HepG2 (cell line): ENCODE data around the gene CD4. TPM values are rescaled to one million over a fixed set of nuclear protein-coding genes. Genes with fewer than 3 reads are reported as not detected.

ENCODE experiments used
- DMTF1 ChIP-seq: sonication (generic); formaldehyde crosslinking; IDR thresholded peaks from 2 replicates; pipeline ENCODE4 v1.4.0; 2020; ENCODE audit warnings: mild to moderate bottlenecking, missing genetic modification reagents
- GPN1 ChIP-seq: sonication (generic); formaldehyde crosslinking; IDR thresholded peaks from 2 replicates; pipeline ENCODE4 v1.5.1; 2020; ENCODE audit warnings: missing genetic modification reagents, borderline replicate concordance
- HHEX ChIP-seq: IDR thresholded peaks from 2 replicates; pipeline ENCODE4 v1.6.1; 2016; ENCODE audit warnings: control low read depth
- JUND ChIP-seq: sonication (generic); formaldehyde crosslinking; IDR thresholded peaks from 2 replicates; pipeline ENCODE4 v1.8.0; 2022; ENCODE audit warnings: mild to moderate bottlenecking, missing genetic modification reagents
- KDM4B ChIP-seq: sonication (generic); formaldehyde crosslinking; IDR thresholded peaks from 2 replicates; pipeline ENCODE4 v1.4.0; 2020; ENCODE audit warnings: missing genetic modification reagents
- KDM5A ChIP-seq: fragments of 200-600 bp; sonication (generic); IDR thresholded peaks from 2 replicates; pipeline ENCODE4 v1.7.0; 2018; ENCODE audit warnings: antibody characterized with exemption, mild to moderate bottlenecking, low read length, borderline replicate concordance
- MTA3 ChIP-seq: sonication (generic); formaldehyde crosslinking; IDR thresholded peaks from 2 replicates; pipeline ENCODE4 v1.4.0; 2020; ENCODE audit warnings: missing genetic modification reagents
- NR0B2 ChIP-seq: sonication (generic); formaldehyde crosslinking; IDR thresholded peaks from 2 replicates; pipeline ENCODE4 v1.4.0; 2020; ENCODE audit warnings: mild to moderate bottlenecking, missing genetic modification reagents
- RFX3 ChIP-seq: IDR thresholded peaks from 2 replicates; pipeline ENCODE4 v1.6.1; 2016; ENCODE audit warnings: missing biosample characterization, missing genetic modification reagents
- SALL2 ChIP-seq: sonication (generic); formaldehyde crosslinking; IDR thresholded peaks from 2 replicates; pipeline ENCODE4 v1.8.1; 2023; ENCODE audit warnings: mild to moderate bottlenecking, missing genetic modification reagents, inconsistent platforms
- SRSF4 ChIP-seq: fragments of 200-400 bp; formaldehyde crosslinking; IDR thresholded peaks from one replicate; pipeline ENCODE4 v1.6.1; 2018; ENCODE audit warnings: mild to moderate bottlenecking, low read depth, low read length, moderate library complexity; ENCODE audit not compliant: poor library complexity, severe bottlenecking
- TBL1XR1 ChIP-seq: fragments of 150-350 bp; IDR thresholded peaks from 2 replicates; pipeline ENCODE4 v1.6.1; 2014; ENCODE audit warnings: borderline replicate concordance, low read length; ENCODE audit not compliant: partially characterized antibody
- TEAD2 ChIP-seq: sonication (generic); formaldehyde crosslinking; IDR thresholded peaks from 2 replicates; pipeline ENCODE4 v1.9.0; 2021; ENCODE audit warnings: missing genetic modification reagents
- TFDP1 ChIP-seq: IDR thresholded peaks from 2 replicates; pipeline ENCODE4 v1.6.1; 2016; ENCODE audit warnings: missing compliant biosample characterization, missing genetic modification reagents, borderline replicate concordance
- THAP8 ChIP-seq: sonication (generic); formaldehyde crosslinking; IDR thresholded peaks from 2 replicates; pipeline ENCODE4 v1.5.1; 2020; ENCODE audit warnings: missing genetic modification reagents, mild to moderate bottlenecking, borderline replicate concordance
- TRIM24 ChIP-seq: sonication (generic); formaldehyde crosslinking; IDR thresholded peaks from 2 replicates; pipeline ENCODE4 v1.8.0; 2022; ENCODE audit warnings: mild to moderate bottlenecking, missing genetic modification reagents
- ZBTB2 ChIP-seq: sonication (generic); formaldehyde crosslinking; IDR thresholded peaks from 2 replicates; pipeline ENCODE4 v1.8.0; 2022; ENCODE audit warnings: low read depth, missing genetic modification reagents
- ZBTB38 ChIP-seq: sonication (generic); formaldehyde crosslinking; IDR thresholded peaks from 2 replicates; pipeline ENCODE4 v1.5.1; 2020; ENCODE audit warnings: mild to moderate bottlenecking, missing genetic modification reagents
- ZMYM4 ChIP-seq: sonication (generic); formaldehyde crosslinking; IDR thresholded peaks from 2 replicates; pipeline ENCODE4 v1.8.1; 2023; ENCODE audit warnings: mild to moderate bottlenecking, missing genetic modification reagents
- ZNF263 ChIP-seq: sonication (generic); formaldehyde crosslinking; IDR thresholded peaks from 2 replicates; pipeline ENCODE4 v1.4.0; 2020; ENCODE audit warnings: missing genetic modification reagents
- ZNF337 ChIP-seq: sonication (generic); formaldehyde crosslinking; IDR thresholded peaks from 2 replicates; pipeline ENCODE4 v1.5.1; 2020; ENCODE audit warnings: missing genetic modification reagents, low read depth, mild to moderate bottlenecking, borderline replicate concordance
- ZNF577 ChIP-seq: sonication (generic); formaldehyde crosslinking; IDR thresholded peaks from 2 replicates; pipeline ENCODE4 v1.4.0; 2020; ENCODE audit warnings: mild to moderate bottlenecking, low read depth, missing genetic modification reagents, borderline replicate concordance
- ZNF747 ChIP-seq: sonication (generic); formaldehyde crosslinking; IDR thresholded peaks from 2 replicates; pipeline ENCODE4 v1.8.1; 2023; ENCODE audit warnings: missing genetic modification reagents, mild to moderate bottlenecking, borderline replicate concordance
- ZNF773 ChIP-seq: sonication (generic); formaldehyde crosslinking; IDR thresholded peaks from 2 replicates; pipeline ENCODE4 v1.4.0; 2020; ENCODE audit warnings: missing genetic modification reagents, borderline replicate concordance
- polyA plus RNA-seq, 8 experiments: library from polyadenylated mRNA; depleted of rRNA in 3 of 8; stranded (reverse) in 7 of 8; unstranded in 1 of 8; fragments of >200 nt; fragmentation: Illumina TruSeq in 4 of 8; extraction: Trizol in 4 of 8; gene quantifications; 2 replicates each; pipeline versions ENCODE4 v1.2.1 to v1.2.3, GENCODE V29; 2011 to 2016; ENCODE audit warnings: low read depth in 4 of 8, missing spikeins in 1 of 8, mixed read lengths in 1 of 8; ENCODE audit not compliant: insufficient read depth in 1 of 8
- total RNA-seq, 5 experiments: library from RNA; depleted of rRNA; stranded (reverse); fragments of >200 nt; fragmentation: Illumina TruSeq; extraction: Trizol; gene quantifications; 2 replicates each; pipeline ENCODE4 v1.2.3, GENCODE V29; 2016; ENCODE audit warnings: low read depth in 1 of 5

Gene CD4
- total and polyA plus RNA-seq, 2 of the 13 experiments (the other 11 are each of a cell fraction or from before 2014, with no cell fraction given) = 0.07 to 0.95 TPM

GRCh38 chr12:6851921-6852650 is 62.8 kb downstream of the CD4 start, which contains the start of gene USP5 (continued):
- 0 out of 2 replicates have a peak, but pooled peaks have one; percentile 9 for TF ChIP-seq JUND (CRISPR knock-in tag)
- no peak for TF ChIP-seq SRSF4
- no peak; the same call in 1 of the 2 replicates for TF ChIP-seq ZMYM4 (CRISPR knock-in tag)
- TF ChIP-seq TFDP1 (CRISPR knock-in tag) = peak; percentile 79
- no peak for TF ChIP-seq ZNF577 (CRISPR knock-in tag)
- TF ChIP-seq TBL1XR1 = peak; percentile 91
- TF ChIP-seq KDM5A = peak; percentile 70; the same call in 1 of the 2 replicates
- TF ChIP-seq GPN1 (CRISPR knock-in tag) = no peak
- TF ChIP-seq MTA3 (CRISPR knock-in tag) = no peak
- TF ChIP-seq ZBTB38 (CRISPR knock-in tag) = peak; percentile 35; the same call in 1 of the 2 replicates
- no peak for TF ChIP-seq TRIM24 (CRISPR knock-in tag)
- TF ChIP-seq THAP8 = no peak
- TF ChIP-seq RFX3 (CRISPR knock-in tag) = no peak
- TF ChIP-seq ZNF747 (CRISPR knock-in tag) = peak; percentile 74; the same call in 1 of the 2 replicates
- TF ChIP-seq TEAD2 (CRISPR knock-in tag) = no peak
- TF ChIP-seq ZBTB2 = peak; percentile 47; the same call in 1 of the 2 replicates
- 0 out of 2 replicates have a peak, but pooled peaks have one; percentile 60 for TF ChIP-seq ZNF337 (CRISPR knock-in tag)
- peak; percentile 54; the same call in 1 of the 2 replicates for TF ChIP-seq ZNF263 (CRISPR knock-in tag)
- peak; percentile 19; the same call in 1 of the 2 replicates for TF ChIP-seq ZNF773 (CRISPR knock-in tag)
- no peak for TF ChIP-seq KDM4B
- TF ChIP-seq HHEX (CRISPR knock-in tag) = no peak
- TF ChIP-seq NR0B2 (CRISPR knock-in tag) = peak; percentile 43; the same call in 1 of the 2 replicates
- TF ChIP-seq DMTF1 (CRISPR knock-in tag) = 0 out of 2 replicates have a peak, but pooled peaks have one; percentile 1
- TF ChIP-seq SALL2 (CRISPR knock-in tag) = peak; percentile 91; the same call in 1 of the 2 replicates
